ENCODE data around the gene TFPI.

Gene TFPI

DNA sequence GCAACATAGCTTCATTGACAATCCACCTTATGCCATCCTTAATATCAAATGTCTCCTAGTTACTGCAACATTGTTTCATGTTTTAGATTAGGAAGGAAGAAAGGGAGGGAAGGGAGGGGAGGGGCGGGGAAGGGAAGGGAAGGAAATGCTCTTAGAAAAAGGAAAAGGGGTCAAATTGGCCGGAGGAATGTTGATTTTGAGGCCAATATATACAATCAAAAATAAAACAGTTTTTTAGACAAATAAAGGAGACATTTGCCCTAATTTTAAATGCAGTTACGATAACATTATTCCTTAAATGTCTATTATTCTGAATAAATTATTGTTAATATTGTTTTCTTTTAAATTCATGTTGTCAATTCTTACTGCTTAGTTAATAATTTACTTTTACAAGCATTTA lies 72.7 kb downstream of the TFPI start:
- H3K9ac ChIP-seq (ENCODE audit: low read length), result no peak overlapping the region
- no peak overlapping the region for H4K91ac ChIP-seq (ENCODE audit: low read length)
- H2AK5ac ChIP-seq (ENCODE audit: low read length, severe bottlenecking), result no peak overlapping the region
- no peaks in the 10 kb centered on the region for H3K9me3 ChIP-seq (ENCODE audit: control insufficient read depth, low read length)
- peaks cover 4% of the 10 kb centered on the region for H3K79me1 ChIP-seq (replicated peaks; ENCODE audit: low read length, poor library complexity, severe bottlenecking)
- DNase-seq, result no peak
- H3K36me3 ChIP-seq (ENCODE audit: control insufficient read depth in 1 of 2, insufficient read depth in 2 of 2, low read depth in 1 of 2, low read length in 2 of 2), result peaks cover 0 to 65% of the 10 kb centered on the region in 2 experiments
- H3K4me3 ChIP-seq (ENCODE audit: insufficient read depth in 1 of 2, low read depth in 1 of 2, low read length in 2 of 2), result no peak overlapping the region
- no peak overlapping the region for H2AFZ ChIP-seq (ENCODE audit: low read depth, low read length)
- WGBS, result no CpG with 5 or more reads among the region's 3 CpGs
- H3K14ac ChIP-seq (ENCODE audit: low read length in 2 of 2), result no peak overlapping the region
- H3K27me3 ChIP-seq (ENCODE audit: control insufficient read depth in 1 of 2, insufficient read depth in 1 of 2, low read length in 2 of 2), result no peaks in the 10 kb centered on the region
- H2BK15ac ChIP-seq (ENCODE audit: low read depth, poor library complexity, severe bottlenecking), result no peak overlapping the region
- no peak overlapping the region for H3K4ac ChIP-seq (ENCODE audit: low read depth in 1 of 2, low read length in 2 of 2)
- no peak overlapping the region for H4K8ac ChIP-seq (ENCODE audit: low read length)
- no peak overlapping the region for H3K23ac ChIP-seq (ENCODE audit: low read length in 2 of 2)
- H2BK5ac ChIP-seq (ENCODE audit: low read depth, low read length, poor library complexity, severe bottlenecking), result no peak overlapping the region
- no peak overlapping the region for H3K4me2 ChIP-seq (ENCODE audit: low read length, poor library complexity, severe bottlenecking)
- no peak overlapping the region for H3K27ac ChIP-seq (ENCODE audit: low read length, poor library complexity, severe bottlenecking)
- H3K4me1 ChIP-seq (ENCODE audit: control insufficient read depth, insufficient read depth, low read depth, low read length), result no peaks in the 10 kb centered on the region
- no peak overlapping the region for H3K18ac ChIP-seq (ENCODE audit: low read depth in 1 of 2, low read length in 2 of 2)
- no peak overlapping the region for H2BK120ac ChIP-seq (ENCODE audit: low read depth, low read length)
- H2BK12ac ChIP-seq (ENCODE audit: low read length in 2 of 2), result no peak overlapping the region

DNA sequence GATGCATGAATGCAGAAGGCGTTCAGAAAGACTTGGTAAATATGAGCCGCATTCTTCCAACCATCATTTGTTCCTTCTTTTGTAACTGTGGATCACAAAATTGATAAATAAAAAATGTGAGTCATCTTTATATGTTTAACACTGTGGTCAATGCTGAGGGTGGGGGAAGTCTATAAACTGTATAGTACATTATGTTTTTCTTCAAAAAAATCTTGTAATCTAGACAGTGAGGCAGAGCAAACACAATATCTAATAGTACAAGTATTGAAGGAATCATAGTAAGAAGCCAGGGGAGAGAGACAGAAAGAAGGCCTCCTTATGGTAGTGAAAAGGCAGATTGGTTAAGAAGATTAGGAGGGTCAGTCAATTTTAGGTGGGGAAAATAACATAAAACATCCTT lies 75.5 kb downstream of the TFPI start:
- Histone ChIP-seq H2AFZ (ENCODE audit: low read depth, low read length) (no peak overlapping the region), H3K79me1 (replicated peaks; ENCODE audit: low read length, poor library complexity, severe bottlenecking) (peaks cover 4% of the 10 kb centered on the region), H4K8ac (ENCODE audit: low read length) (no peak overlapping the region), H3K23ac (ENCODE audit: low read length in 2 of 2) (no peak overlapping the region), H4K91ac (ENCODE audit: low read length) (no peak overlapping the region), H3K9me3 (ENCODE audit: control insufficient read depth, low read length) (no peaks in the 10 kb centered on the region), H3K9ac (ENCODE audit: low read length) (no peak overlapping the region), H3K4ac (ENCODE audit: low read depth in 1 of 2, low read length in 2 of 2) (no peak overlapping the region), H3K36me3 (ENCODE audit: control insufficient read depth in 1 of 2, insufficient read depth in 2 of 2, low read depth in 1 of 2, low read length in 2 of 2) (peaks cover 0 to 75% of the 10 kb centered on the region in 2 experiments), H3K27ac (ENCODE audit: low read length, poor library complexity, severe bottlenecking) (no peak overlapping the region), H2BK120ac (ENCODE audit: low read depth, low read length) (no peak overlapping the region), H3K4me2 (ENCODE audit: low read length, poor library complexity, severe bottlenecking) (no peak overlapping the region), H2BK12ac (ENCODE audit: low read length in 2 of 2) (no peak overlapping the region), H2BK15ac (ENCODE audit: low read depth, poor library complexity, severe bottlenecking) (no peak overlapping the region), H2AK5ac (ENCODE audit: low read length, severe bottlenecking) (no peak overlapping the region), H3K14ac (ENCODE audit: low read length in 2 of 2) (no peak overlapping the region), H3K4me1 (ENCODE audit: control insufficient read depth, insufficient read depth, low read depth, low read length) (no peaks in the 10 kb centered on the region), H2BK5ac (ENCODE audit: low read depth, low read length, poor library complexity, severe bottlenecking) (no peak overlapping the region), H3K27me3 (ENCODE audit: control insufficient read depth in 1 of 2, insufficient read depth in 1 of 2, low read length in 2 of 2) (no peaks in the 10 kb centered on the region), H3K4me3 (ENCODE audit: insufficient read depth in 1 of 2, low read depth in 1 of 2, low read length in 2 of 2) (no peak overlapping the region), H3K18ac (ENCODE audit: low read depth in 1 of 2, low read length in 2 of 2) (no peak overlapping the region)
- no CpG with 5 or more reads among the region's 2 CpGs for WGBS
- DNase-seq, result no peak

DNA sequence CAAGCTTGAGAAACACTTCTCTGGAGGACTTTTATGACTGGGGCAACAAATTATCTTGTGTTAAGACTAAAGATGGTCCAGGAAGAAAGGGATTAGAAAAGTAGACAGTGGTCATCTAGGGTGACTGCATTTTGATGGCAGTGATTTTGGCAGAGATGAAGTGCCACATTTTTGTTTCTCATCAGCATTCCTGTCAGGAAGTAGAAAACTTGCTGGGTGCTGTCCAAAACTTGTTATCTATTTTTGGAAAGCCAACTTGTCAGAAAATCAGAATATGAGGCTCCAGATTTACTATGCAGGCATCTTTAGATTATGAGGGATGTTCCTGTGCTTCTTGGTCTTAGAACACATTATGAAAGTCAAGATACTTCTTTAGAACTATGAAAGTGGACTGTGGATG lies 77.2 kb downstream of the TFPI start:
- Histone ChIP-seq H3K79me1 (replicated peaks; ENCODE audit: low read length, poor library complexity, severe bottlenecking) (peaks cover 4% of the 10 kb centered on the region), H2BK5ac (ENCODE audit: low read depth, low read length, poor library complexity, severe bottlenecking) (no peak overlapping the region), H3K4me3 (ENCODE audit: insufficient read depth in 1 of 2, low read depth in 1 of 2, low read length in 2 of 2) (no peak overlapping the region), H3K27me3 (ENCODE audit: control insufficient read depth in 1 of 2, insufficient read depth in 1 of 2, low read length in 2 of 2) (no peaks in the 10 kb centered on the region), H4K8ac (ENCODE audit: low read length) (no peak overlapping the region), H2BK12ac (ENCODE audit: low read length in 2 of 2) (no peak overlapping the region), H3K14ac (ENCODE audit: low read length in 2 of 2) (no peak overlapping the region), H2BK120ac (ENCODE audit: low read depth, low read length) (no peak overlapping the region), H4K91ac (ENCODE audit: low read length) (no peak overlapping the region), H2BK15ac (ENCODE audit: low read depth, poor library complexity, severe bottlenecking) (no peak overlapping the region), H3K9me3 (ENCODE audit: control insufficient read depth, low read length) (no peaks in the 10 kb centered on the region), H3K9ac (ENCODE audit: low read length) (no peak overlapping the region), H3K27ac (ENCODE audit: low read length, poor library complexity, severe bottlenecking) (no peak overlapping the region), H3K4me1 (ENCODE audit: control insufficient read depth, insufficient read depth, low read depth, low read length) (no peaks in the 10 kb centered on the region), H3K23ac (ENCODE audit: low read length in 2 of 2) (no peak overlapping the region), H2AFZ (ENCODE audit: low read depth, low read length) (no peak overlapping the region), H3K4ac (ENCODE audit: low read depth in 1 of 2, low read length in 2 of 2) (no peak overlapping the region), H3K4me2 (ENCODE audit: low read length, poor library complexity, severe bottlenecking) (no peak overlapping the region), H2AK5ac (ENCODE audit: low read length, severe bottlenecking) (no peak overlapping the region), H3K36me3 (ENCODE audit: control insufficient read depth in 1 of 2, insufficient read depth in 2 of 2, low read depth in 1 of 2, low read length in 2 of 2) (peaks cover 0 to 76% of the 10 kb centered on the region in 2 experiments), H3K18ac (ENCODE audit: low read depth in 1 of 2, low read length in 2 of 2) (no peak overlapping the region)
- no peak for DNase-seq

DNA sequence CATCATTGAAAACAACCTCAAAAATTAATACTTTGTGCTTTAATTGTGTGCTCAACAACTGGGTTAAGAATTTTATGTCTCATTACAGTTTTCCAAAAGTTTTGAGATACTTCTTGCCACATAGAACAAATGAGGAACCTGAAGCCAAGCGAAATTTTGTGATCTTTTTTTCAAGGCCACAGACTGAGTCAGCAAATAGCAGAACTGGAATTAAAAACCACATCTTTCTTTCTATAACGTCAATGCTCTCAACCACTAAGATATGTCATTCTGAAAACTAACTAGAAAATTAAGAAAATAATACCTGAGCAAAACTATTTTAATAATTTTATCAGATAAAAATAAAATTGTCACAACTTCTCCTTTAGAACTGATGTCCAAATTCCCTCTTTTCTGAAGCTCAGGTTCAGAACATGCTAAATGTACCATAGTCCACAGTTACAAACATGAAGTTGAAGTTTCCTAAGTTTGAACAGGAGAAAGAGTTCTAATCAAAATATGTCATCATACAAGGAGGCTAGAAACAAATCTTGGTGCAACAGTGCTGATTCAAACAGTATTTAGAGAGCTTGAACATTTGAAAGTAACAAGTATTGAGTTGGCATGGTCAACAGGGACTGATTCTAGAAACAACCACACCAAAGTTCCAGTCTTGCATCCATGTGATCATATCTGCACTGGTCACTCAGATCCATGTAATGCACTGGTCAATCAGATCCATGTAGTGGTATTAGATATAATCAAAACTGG lies 78.6 kb downstream of the TFPI start:
- Histone ChIP-seq H4K91ac (ENCODE audit: low read length) (no peak overlapping the region), H3K79me1 (replicated peaks; ENCODE audit: low read length, poor library complexity, severe bottlenecking) (peaks cover 3% of the 10 kb centered on the region), H3K23ac (ENCODE audit: low read length in 2 of 2) (no peak overlapping the region), H4K8ac (ENCODE audit: low read length) (no peak overlapping the region), H2BK15ac (ENCODE audit: low read depth, poor library complexity, severe bottlenecking) (no peak overlapping the region), H3K9ac (ENCODE audit: low read length) (no peak overlapping the region), H3K9me3 (ENCODE audit: control insufficient read depth, low read length) (no peaks in the 10 kb centered on the region), H3K4me2 (ENCODE audit: low read length, poor library complexity, severe bottlenecking) (no peak overlapping the region), H3K18ac (ENCODE audit: low read depth in 1 of 2, low read length in 2 of 2) (no peak overlapping the region), H2BK12ac (ENCODE audit: low read length in 2 of 2) (no peak overlapping the region), H3K27me3 (ENCODE audit: control insufficient read depth in 1 of 2, insufficient read depth in 1 of 2, low read length in 2 of 2) (no peaks in the 10 kb centered on the region), H2BK120ac (ENCODE audit: low read depth, low read length) (no peak overlapping the region), H3K27ac (ENCODE audit: low read length, poor library complexity, severe bottlenecking) (no peak overlapping the region), H3K4me3 (ENCODE audit: insufficient read depth in 1 of 2, low read depth in 1 of 2, low read length in 2 of 2) (no peak overlapping the region), H3K4ac (ENCODE audit: low read depth in 1 of 2, low read length in 2 of 2) (no peak overlapping the region), H3K4me1 (ENCODE audit: control insufficient read depth, insufficient read depth, low read depth, low read length) (no peaks in the 10 kb centered on the region), H2AFZ (ENCODE audit: low read depth, low read length) (no peak overlapping the region), H3K14ac (ENCODE audit: low read length in 2 of 2) (no peak overlapping the region), H3K36me3 (ENCODE audit: control insufficient read depth in 1 of 2, insufficient read depth in 2 of 2, low read depth in 1 of 2, low read length in 2 of 2) (peaks cover 0 to 74% of the 10 kb centered on the region in 2 experiments), H2BK5ac (ENCODE audit: low read depth, low read length, poor library complexity, severe bottlenecking) (no peak overlapping the region), H2AK5ac (ENCODE audit: low read length, severe bottlenecking) (no peak overlapping the region)
- DNase-seq, result no peak
- WGBS, result 95% methylated on average over 1 of the region's 2 CpGs
